ENCODE results near the gene RNF224. TPM values are rescaled to one million over a fixed set of nuclear protein-coding genes. Genes with fewer than 3 reads are reported as not detected.

RNF224 gene
- total and polyA plus RNA-seq, 4 donors = not detected

DNA sequence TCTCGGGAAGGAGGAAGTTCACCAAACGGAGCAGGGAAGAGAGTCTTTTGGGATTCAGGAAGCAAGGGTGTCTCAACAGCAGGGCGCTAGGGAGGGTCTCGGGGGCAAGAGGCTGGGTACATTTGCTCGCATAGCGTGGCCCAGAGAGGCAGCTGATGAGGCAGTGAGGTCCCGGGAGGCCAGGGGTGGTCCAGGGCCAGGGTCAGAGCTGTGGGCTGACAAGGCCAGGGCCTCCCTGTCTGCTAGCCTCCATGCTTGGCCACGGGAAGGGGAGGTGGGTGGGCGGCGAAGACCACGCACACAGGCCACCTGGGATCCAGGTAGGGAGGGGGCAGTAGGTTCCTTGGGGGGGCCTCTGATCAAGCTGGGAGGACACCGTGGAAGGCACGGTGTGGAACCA is 15.8 kb upstream of the RNF224 start:
- WGBS = 88% methylated on average over 13 of the region's 13 CpGs
- DNase-seq (ENCODE audit: low spot score) = no peak
- Histone ChIP-seq H3K9me3 (ENCODE audit: control insufficient read depth in 4 of 4, low read length in 3 of 4) (no peaks in the 10 kb centered on the region), H3K9ac (ENCODE audit: low read depth in 1 of 2, low read length in 2 of 2) (no peak overlapping the region), H3K4me3 (ENCODE audit: low read depth in 1 of 3, low read length in 3 of 3) (no peak overlapping the region), H3K36me3 (ENCODE audit: control insufficient read depth in 4 of 4, insufficient read depth in 3 of 4, low read depth in 1 of 4, low read length in 3 of 4) (peaks cover 0 to 11% (median under 1%) of the 10 kb centered on the region in 4 donors), H3K4me1 (ENCODE audit: control insufficient read depth in 4 of 4, insufficient read depth in 4 of 4, low read length in 3 of 4) (peaks cover 0 to 9% (median 6%) of the 10 kb centered on the region in 4 donors), H3K27ac (ENCODE audit: low read depth in 1 of 2, low read length in 2 of 2) (no peak overlapping the region), H3K27me3 (ENCODE audit: control insufficient read depth in 4 of 4, insufficient read depth in 4 of 4, low read length in 3 of 4) (no peaks in the 10 kb centered on the region)
- TF ChIP-seq RXRA (IDR thresholded peaks at IDR 0.05) (no peak), TAF1 (conservative IDR thresholded peaks at IDR 0.05) (no peak), GABPA (IDR thresholded peaks at IDR 0.05 in 1 of 2, conservative IDR thresholded peaks at IDR 0.05 in 1 of 2) (no peak), JUND (IDR thresholded peaks at IDR 0.05) (no peak), EGR1 (IDR thresholded peaks at IDR 0.05; ENCODE audit: low read depth in 2 of 2) (no peak), YY1 (IDR thresholded peaks at IDR 0.05) (no peak)
- TF ChIP-seq, protein P1, sequence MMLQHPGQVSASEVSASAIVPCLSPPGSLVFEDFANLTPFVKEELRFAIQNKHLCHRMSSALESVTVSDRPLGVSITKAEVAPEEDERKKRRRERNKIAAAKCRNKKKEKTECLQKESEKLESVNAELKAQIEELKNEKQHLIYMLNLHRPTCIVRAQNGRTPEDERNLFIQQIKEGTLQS (IDR thresholded peaks at IDR 0.05) = no peak

DNA sequence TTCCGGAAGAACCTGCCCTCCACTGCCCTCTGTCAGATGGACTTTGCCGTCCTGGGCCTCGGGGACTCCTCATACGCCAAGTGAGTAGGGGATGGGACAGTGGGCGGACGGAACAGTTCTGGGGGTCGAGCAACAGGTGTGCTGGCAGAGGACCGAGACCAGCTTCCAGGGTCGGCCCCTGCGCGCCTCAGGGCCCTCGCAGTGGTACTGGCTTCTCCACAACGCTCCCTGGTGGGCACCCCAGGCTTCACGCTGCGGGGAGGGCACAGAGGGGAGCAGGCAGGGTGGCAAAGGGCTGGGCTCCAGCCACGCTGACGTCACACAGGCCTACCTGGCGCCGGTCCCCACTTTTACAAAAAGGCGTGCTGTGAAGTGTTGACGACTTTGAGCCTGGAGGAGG is 14.8 kb upstream of the RNF224 start:
- WGBS = 91% methylated on average over 21 of the region's 21 CpGs
- TF ChIP-seq, protein P2, sequence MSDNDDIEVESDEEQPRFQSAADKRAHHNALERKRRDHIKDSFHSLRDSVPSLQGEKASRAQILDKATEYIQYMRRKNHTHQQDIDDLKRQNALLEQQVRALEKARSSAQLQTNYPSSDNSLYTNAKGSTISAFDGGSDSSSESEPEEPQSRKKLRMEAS (IDR thresholded peaks at IDR 0.05) = no peak
- TF ChIP-seq, protein P3, sequence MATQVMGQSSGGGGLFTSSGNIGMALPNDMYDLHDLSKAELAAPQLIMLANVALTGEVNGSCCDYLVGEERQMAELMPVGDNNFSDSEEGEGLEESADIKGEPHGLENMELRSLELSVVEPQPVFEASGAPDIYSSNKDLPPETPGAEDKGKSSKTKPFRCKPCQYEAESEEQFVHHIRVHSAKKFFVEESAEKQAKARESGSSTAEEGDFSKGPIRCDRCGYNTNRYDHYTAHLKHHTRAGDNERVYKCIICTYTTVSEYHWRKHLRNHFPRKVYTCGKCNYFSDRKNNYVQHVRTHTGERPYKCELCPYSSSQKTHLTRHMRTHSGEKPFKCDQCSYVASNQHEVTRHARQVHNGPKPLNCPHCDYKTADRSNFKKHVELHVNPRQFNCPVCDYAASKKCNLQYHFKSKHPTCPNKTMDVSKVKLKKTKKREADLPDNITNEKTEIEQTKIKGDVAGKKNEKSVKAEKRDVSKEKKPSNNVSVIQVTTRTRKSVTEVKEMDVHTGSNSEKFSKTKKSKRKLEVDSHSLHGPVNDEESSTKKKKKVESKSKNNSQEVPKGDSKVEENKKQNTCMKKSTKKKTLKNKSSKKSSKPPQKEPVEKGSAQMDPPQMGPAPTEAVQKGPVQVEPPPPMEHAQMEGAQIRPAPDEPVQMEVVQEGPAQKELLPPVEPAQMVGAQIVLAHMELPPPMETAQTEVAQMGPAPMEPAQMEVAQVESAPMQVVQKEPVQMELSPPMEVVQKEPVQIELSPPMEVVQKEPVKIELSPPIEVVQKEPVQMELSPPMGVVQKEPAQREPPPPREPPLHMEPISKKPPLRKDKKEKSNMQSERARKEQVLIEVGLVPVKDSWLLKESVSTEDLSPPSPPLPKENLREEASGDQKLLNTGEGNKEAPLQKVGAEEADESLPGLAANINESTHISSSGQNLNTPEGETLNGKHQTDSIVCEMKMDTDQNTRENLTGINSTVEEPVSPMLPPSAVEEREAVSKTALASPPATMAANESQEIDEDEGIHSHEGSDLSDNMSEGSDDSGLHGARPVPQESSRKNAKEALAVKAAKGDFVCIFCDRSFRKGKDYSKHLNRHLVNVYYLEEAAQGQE (IDR thresholded peaks at IDR 0.05) = no peak
- TF ChIP-seq EGR1 (IDR thresholded peaks at IDR 0.05; ENCODE audit: low read depth in 2 of 2) (no peak), HNF4G (IDR thresholded peaks at IDR 0.05) (no peak), FOXA2 (IDR thresholded peaks at IDR 0.05) (no peak), RXRA (IDR thresholded peaks at IDR 0.05) (no peak), FOXA1 (IDR thresholded peaks at IDR 0.05) (no peak), NR2F2 (IDR thresholded peaks at IDR 0.05) (no peak), YY1 (IDR thresholded peaks at IDR 0.05) (no peak), JUND (IDR thresholded peaks at IDR 0.05) (no peak), TAF1 (conservative IDR thresholded peaks at IDR 0.05) (no peak), HNF4A (conservative IDR thresholded peaks at IDR 0.05) (no peak), RAD21 (IDR thresholded peaks at IDR 0.05) (no peak), SP1 (IDR thresholded peaks at IDR 0.05) (no peak), GABPA (IDR thresholded peaks at IDR 0.05 in 1 of 2, conservative IDR thresholded peaks at IDR 0.05 in 1 of 2) (no peak)
- TF ChIP-seq, protein P4, sequence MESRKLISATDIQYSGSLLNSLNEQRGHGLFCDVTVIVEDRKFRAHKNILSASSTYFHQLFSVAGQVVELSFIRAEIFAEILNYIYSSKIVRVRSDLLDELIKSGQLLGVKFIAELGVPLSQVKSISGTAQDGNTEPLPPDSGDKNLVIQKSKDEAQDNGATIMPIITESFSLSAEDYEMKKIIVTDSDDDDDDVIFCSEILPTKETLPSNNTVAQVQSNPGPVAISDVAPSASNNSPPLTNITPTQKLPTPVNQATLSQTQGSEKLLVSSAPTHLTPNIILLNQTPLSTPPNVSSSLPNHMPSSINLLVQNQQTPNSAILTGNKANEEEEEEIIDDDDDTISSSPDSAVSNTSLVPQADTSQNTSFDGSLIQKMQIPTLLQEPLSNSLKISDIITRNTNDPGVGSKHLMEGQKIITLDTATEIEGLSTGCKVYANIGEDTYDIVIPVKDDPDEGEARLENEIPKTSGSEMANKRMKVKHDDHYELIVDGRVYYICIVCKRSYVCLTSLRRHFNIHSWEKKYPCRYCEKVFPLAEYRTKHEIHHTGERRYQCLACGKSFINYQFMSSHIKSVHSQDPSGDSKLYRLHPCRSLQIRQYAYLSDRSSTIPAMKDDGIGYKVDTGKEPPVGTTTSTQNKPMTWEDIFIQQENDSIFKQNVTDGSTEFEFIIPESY (IDR thresholded peaks at IDR 0.05) = no peak
- Histone ChIP-seq H3K9ac (ENCODE audit: low read depth in 1 of 2, low read length in 2 of 2) (no peak overlapping the region), H3K4me1 (ENCODE audit: control insufficient read depth in 4 of 4, insufficient read depth in 4 of 4, low read length in 3 of 4) (no peaks in the 10 kb centered on the region), H3K36me3 (ENCODE audit: control insufficient read depth in 4 of 4, insufficient read depth in 3 of 4, low read depth in 1 of 4, low read length in 3 of 4) (peaks cover 0 to 11% (median under 1%) of the 10 kb centered on the region in 4 donors), H3K27me3 (ENCODE audit: control insufficient read depth in 4 of 4, insufficient read depth in 4 of 4, low read length in 3 of 4) (no peaks in the 10 kb centered on the region), H3K9me3 (ENCODE audit: control insufficient read depth in 4 of 4, low read length in 3 of 4) (no peaks in the 10 kb centered on the region), H3K4me3 (ENCODE audit: low read depth in 1 of 3, low read length in 3 of 3) (no peak overlapping the region), H3K27ac (ENCODE audit: low read depth in 1 of 2, low read length in 2 of 2) (no peak overlapping the region)
- no peak for DNase-seq (ENCODE audit: low spot score)
